ENCODE data around the gene ZRANB1. TPM values are rescaled to one million over a fixed set of nuclear protein-coding genes. Genes with fewer than 3 reads are reported as not detected.

Gene ZRANB1
- total RNA-seq, 1 donor from 2014 or later = 15.0 TPM

- no peak overlapping the region for H3K4me3 ChIP-seq (ENCODE audit: low read depth, low read length)
- H3K27me3 ChIP-seq (ENCODE audit: control insufficient read depth, insufficient read depth, low read length) = no peaks in the 10 kb centered on the region
- DNase-seq (ENCODE audit: low read depth) = no peak
- TF ChIP-seq, protein P1, sequence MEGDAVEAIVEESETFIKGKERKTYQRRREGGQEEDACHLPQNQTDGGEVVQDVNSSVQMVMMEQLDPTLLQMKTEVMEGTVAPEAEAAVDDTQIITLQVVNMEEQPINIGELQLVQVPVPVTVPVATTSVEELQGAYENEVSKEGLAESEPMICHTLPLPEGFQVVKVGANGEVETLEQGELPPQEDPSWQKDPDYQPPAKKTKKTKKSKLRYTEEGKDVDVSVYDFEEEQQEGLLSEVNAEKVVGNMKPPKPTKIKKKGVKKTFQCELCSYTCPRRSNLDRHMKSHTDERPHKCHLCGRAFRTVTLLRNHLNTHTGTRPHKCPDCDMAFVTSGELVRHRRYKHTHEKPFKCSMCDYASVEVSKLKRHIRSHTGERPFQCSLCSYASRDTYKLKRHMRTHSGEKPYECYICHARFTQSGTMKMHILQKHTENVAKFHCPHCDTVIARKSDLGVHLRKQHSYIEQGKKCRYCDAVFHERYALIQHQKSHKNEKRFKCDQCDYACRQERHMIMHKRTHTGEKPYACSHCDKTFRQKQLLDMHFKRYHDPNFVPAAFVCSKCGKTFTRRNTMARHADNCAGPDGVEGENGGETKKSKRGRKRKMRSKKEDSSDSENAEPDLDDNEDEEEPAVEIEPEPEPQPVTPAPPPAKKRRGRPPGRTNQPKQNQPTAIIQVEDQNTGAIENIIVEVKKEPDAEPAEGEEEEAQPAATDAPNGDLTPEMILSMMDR (IDR thresholded peaks at IDR 0.05; ENCODE audit: insufficient read depth, low read length, poor library complexity, severe bottlenecking) = no peak
- H3K36me3 ChIP-seq (ENCODE audit: control insufficient read depth, insufficient read depth, low read length) = peaks cover 2% of the 10 kb centered on the region
Observed at GRCh38 chr10:125007436-125007835, 65.5 kb downstream of the ZRANB1 start.

- Histone ChIP-seq H3K27me3 (ENCODE audit: control insufficient read depth, insufficient read depth, low read length) (no peaks in the 10 kb centered on the region), H3K4me3 (ENCODE audit: low read depth, low read length) (no peak overlapping the region), H3K36me3 (ENCODE audit: control insufficient read depth, insufficient read depth, low read length) (peaks cover 2% of the 10 kb centered on the region)
- DNase-seq (ENCODE audit: low read depth) = no peak
- TF ChIP-seq, protein P1 (IDR thresholded peaks at IDR 0.05; ENCODE audit: insufficient read depth, low read length, poor library complexity, severe bottlenecking) = no peak
Observed at GRCh38 chr10:125008689-125009638, 67.0 kb downstream of the ZRANB1 start.

DNA sequence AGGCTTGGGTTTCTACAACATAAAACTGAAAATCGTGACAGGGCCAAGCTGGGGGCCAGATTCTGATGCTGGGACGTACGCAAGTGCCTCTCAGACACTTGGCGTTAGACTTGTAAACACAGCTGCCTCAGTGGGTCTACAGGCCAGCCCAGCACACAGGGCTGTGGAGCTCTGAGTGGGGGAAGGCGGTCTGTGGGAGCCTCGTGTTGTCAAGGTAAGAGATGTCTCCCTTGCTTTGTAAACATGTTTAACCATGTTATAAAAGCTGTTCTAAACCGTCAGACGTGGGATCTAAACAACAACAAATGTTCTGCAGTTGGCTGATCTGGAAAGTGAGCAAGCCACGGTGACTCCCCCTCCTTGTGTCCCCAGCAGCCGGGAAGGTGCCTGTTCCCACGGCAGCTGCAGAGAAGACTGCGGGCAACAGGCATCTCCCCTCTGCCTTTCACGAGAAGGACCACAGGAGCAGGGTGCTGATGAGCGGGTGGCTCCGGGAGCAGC lies 67.8 kb downstream of the ZRANB1 start:
- Histone ChIP-seq H3K4me3 (ENCODE audit: low read depth, low read length) (no peak overlapping the region), H3K36me3 (ENCODE audit: control insufficient read depth, insufficient read depth, low read length) (peaks cover 2% of the 10 kb centered on the region), H3K27me3 (ENCODE audit: control insufficient read depth, insufficient read depth, low read length) (no peaks in the 10 kb centered on the region)
- DNase-seq (ENCODE audit: low read depth) = no peak
- TF ChIP-seq, protein P1 (IDR thresholded peaks at IDR 0.05; ENCODE audit: insufficient read depth, low read length, poor library complexity, severe bottlenecking) = no peak

- Histone ChIP-seq H3K36me3 (ENCODE audit: control insufficient read depth, insufficient read depth, low read length) (peaks cover 2% of the 10 kb centered on the region), H3K27me3 (ENCODE audit: control insufficient read depth, insufficient read depth, low read length) (no peaks in the 10 kb centered on the region), H3K4me3 (ENCODE audit: low read depth, low read length) (no peak overlapping the region)
- DNase-seq (ENCODE audit: low read depth) = no peak
- TF ChIP-seq, protein P1 (IDR thresholded peaks at IDR 0.05; ENCODE audit: insufficient read depth, low read length, poor library complexity, severe bottlenecking) = no peak
Observed at GRCh38 chr10:125010362-125010761, 68.4 kb downstream of the ZRANB1 start.

DNA sequence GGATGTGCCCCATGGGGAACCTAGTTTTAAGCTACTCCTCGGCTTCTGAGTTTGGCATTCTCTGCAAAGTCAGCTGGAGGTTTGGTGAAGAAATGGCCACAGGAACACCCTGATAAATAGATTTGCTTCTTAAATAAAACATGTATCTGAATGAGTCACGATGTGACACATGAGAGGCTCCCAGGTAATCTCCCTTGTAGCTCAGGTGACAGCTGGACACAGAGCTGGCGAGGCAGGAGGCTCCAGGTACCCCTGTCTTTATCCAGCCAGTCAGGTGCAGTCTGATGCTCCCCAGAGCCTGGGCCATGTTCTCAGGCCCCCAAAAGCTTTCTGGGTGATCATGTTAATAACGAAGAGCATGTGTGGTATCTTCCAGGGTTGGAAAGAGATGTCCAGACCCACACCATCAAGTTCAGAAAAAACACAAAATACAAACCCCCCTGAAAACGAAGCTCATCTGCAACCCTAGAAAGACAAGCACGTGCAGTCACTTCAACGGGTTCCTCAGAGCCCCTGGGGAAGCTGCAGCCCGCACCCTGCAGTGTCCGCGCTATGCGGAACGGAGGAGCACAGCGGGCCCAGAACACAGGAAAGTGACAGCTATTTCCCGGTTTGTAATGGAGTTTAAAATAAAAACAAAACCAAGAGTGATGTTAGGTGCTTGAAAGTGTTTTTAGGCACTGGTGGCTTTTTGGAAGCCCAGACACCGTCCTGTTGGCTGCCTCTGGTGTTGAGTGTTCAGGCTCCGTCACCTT lies 69.4 kb downstream of the ZRANB1 start:
- no peaks in the 10 kb centered on the region for H3K27me3 ChIP-seq (ENCODE audit: control insufficient read depth, insufficient read depth, low read length)
- no peak for DNase-seq (ENCODE audit: low read depth)
- TF ChIP-seq, protein P1 (IDR thresholded peaks at IDR 0.05; ENCODE audit: insufficient read depth, low read length, poor library complexity, severe bottlenecking) = no peak
- peaks cover 2% of the 10 kb centered on the region for H3K36me3 ChIP-seq (ENCODE audit: control insufficient read depth, insufficient read depth, low read length)
- H3K4me3 ChIP-seq (ENCODE audit: low read depth, low read length) = no peak overlapping the region
